OCI-LY1 (cell line): ENCODE results near the gene SOWAHB.

Experiments
- H2AFZ ChIP-seq: fragments of 200-600 bp; sonication (generic), shearing (Covaris generic); 2 replicates; pipeline ENCODE4 v1.6.0; 2014; ENCODE audit warnings: antibody characterized with exemption, mild to moderate bottlenecking, low read length
- H3F3A ChIP-seq: fragments of 200-600 bp; sonication (generic), shearing (Covaris generic); 2 replicates; pipeline ENCODE4 v1.6.0; 2014; ENCODE audit warnings: mild to moderate bottlenecking, antibody characterized with exemption, low read length, moderate library complexity; ENCODE audit not compliant: insufficient read depth
- H3K27ac ChIP-seq: fragments of 200-600 bp; sonication (generic); 2 replicates; pipeline ENCODE4 v1.5.1; 2014; ENCODE audit warnings: low read length, mixed run types, mild to moderate bottlenecking, low read depth; ENCODE audit not compliant: poor library complexity, severe bottlenecking
- H3K27me3 ChIP-seq: fragments of 200-600 bp; sonication (generic); 2 replicates; pipeline ENCODE4 v1.6.0; 2014; ENCODE audit warnings: antibody characterized with exemption, mild to moderate bottlenecking, low read length, moderate library complexity; ENCODE audit not compliant: insufficient read depth
- H3K36me3 ChIP-seq: fragments of 200-600 bp; sonication (generic); 2 replicates; pipeline ENCODE4 v1.6.1; 2014; ENCODE audit warnings: mild to moderate bottlenecking, antibody characterized with exemption, low read length, moderate library complexity, mixed read lengths; ENCODE audit not compliant: insufficient read depth
- H3K4me1 ChIP-seq: fragments of 200-600 bp; sonication (generic); 2 replicates; pipeline ENCODE4 v1.5.1; 2014; ENCODE audit warnings: mild to moderate bottlenecking, low read length, moderate library complexity; ENCODE audit not compliant: insufficient read depth, severe bottlenecking
- H3K4me2 ChIP-seq: fragments of 200-600 bp; sonication (generic), shearing (Covaris generic); 2 replicates; pipeline ENCODE4 v1.6.1; 2014; ENCODE audit warnings: low read length
- H3K4me3 ChIP-seq: fragments of 200-600 bp; sonication (generic); 2 replicates; pipeline ENCODE4 v1.5.1; 2014; ENCODE audit warnings: low read length, low read depth, mild to moderate bottlenecking, mixed read lengths; ENCODE audit not compliant: poor library complexity, severe bottlenecking
- H3K79me2 ChIP-seq: fragments of 200-600 bp; shearing (Covaris generic); 2 replicates; pipeline ENCODE4 v1.6.1; 2016; ENCODE audit warnings: mixed run types, low read length, mixed read lengths; ENCODE audit not compliant: insufficient read depth
- H3K9ac ChIP-seq: fragments of 200-600 bp; sonication (generic), shearing (Covaris generic); 2 replicates; pipeline ENCODE4 v1.6.1; 2014; ENCODE audit warnings: mild to moderate bottlenecking, low read length, mixed read lengths
- H3K9me2 ChIP-seq: fragments of 200-600 bp; sonication (generic), shearing (Covaris generic); 2 replicates; pipeline ENCODE4 v1.6.1; 2014; ENCODE audit warnings: low read depth, mild to moderate bottlenecking, low read length, mixed read lengths
- H3K9me3 ChIP-seq: fragments of 200-600 bp; shearing (Covaris generic); 2 replicates; pipeline ENCODE4 v1.6.1; 2014; ENCODE audit warnings: low read length, mixed read lengths
- H4K20me1 ChIP-seq: fragments of 200-600 bp; sonication (generic), shearing (Covaris generic); 2 replicates; pipeline ENCODE4 v1.6.0; 2016; ENCODE audit warnings: mild to moderate bottlenecking, low read length; ENCODE audit not compliant: insufficient read depth
- CTCF ChIP-seq: fragments of 200-600 bp; sonication (generic), shearing (Covaris generic); IDR thresholded peaks from 2 replicates; pipeline ENCODE4 v1.5.1; 2017; ENCODE audit warnings: mild to moderate bottlenecking, antibody characterized with exemption, low read length, moderate library complexity, mixed read lengths
- EZH2 ChIP-seq: fragments of 200-600 bp; sonication (generic), shearing (Covaris generic); IDR thresholded peaks from 2 replicates; pipeline ENCODE4 v1.8.0; 2017; ENCODE audit warnings: borderline replicate concordance, mixed run types, mild to moderate bottlenecking, antibody characterized with exemption, low read length, moderate library complexity, mixed read lengths

The SOWAHB gene

GRCh38 chr4:76886214-76886613 lies 11.7 kb downstream of the SOWAHB start:
- Histone ChIP-seq H4K20me1 (no peaks in the 10 kb centered on the region), H3K9me3 (no peaks in the 10 kb centered on the region), H3K27ac (no peak overlapping the region), H3K4me2 (no peak overlapping the region), H3K79me2 (no peaks in the 10 kb centered on the region), H3K36me3 (no peaks in the 10 kb centered on the region), H3F3A (no peaks in the 10 kb centered on the region), H3K4me1 (no peaks in the 10 kb centered on the region), H3K9ac (no peak overlapping the region), H3K9me2 (no peaks in the 10 kb centered on the region), H3K27me3 (no peaks in the 10 kb centered on the region), H3K4me3 (no peak overlapping the region), H2AFZ (no peak overlapping the region)
- TF ChIP-seq CTCF, result no peak
- TF ChIP-seq EZH2, result no peak

- Histone ChIP-seq H3K9ac (no peak overlapping the region), H3K79me2 (no peaks in the 10 kb centered on the region), H3K4me3 (no peak overlapping the region), H3F3A (no peaks in the 10 kb centered on the region), H3K9me3 (no peaks in the 10 kb centered on the region), H3K36me3 (no peaks in the 10 kb centered on the region), H3K4me1 (no peaks in the 10 kb centered on the region), H2AFZ (no peak overlapping the region), H4K20me1 (no peaks in the 10 kb centered on the region), H3K27me3 (no peaks in the 10 kb centered on the region), H3K9me2 (no peaks in the 10 kb centered on the region), H3K27ac (no peak overlapping the region), H3K4me2 (no peak overlapping the region)
- TF ChIP-seq EZH2, result no peak
- TF ChIP-seq CTCF, result no peak
Measured at GRCh38 chr4:76883147-76883546, 14.8 kb downstream of the SOWAHB start.

- no peak overlapping the region for H2AFZ ChIP-seq
- H3K27me3 ChIP-seq, result no peaks in the 10 kb centered on the region
Measured at GRCh38 chr4:76882630-76883029, 15.3 kb downstream of the SOWAHB start.

More at GRCh38 chr4:76882630-76883029, 15.3 kb downstream of the SOWAHB start:
- Histone ChIP-seq H4K20me1 (no peaks in the 10 kb centered on the region), H3K36me3 (no peaks in the 10 kb centered on the region), H3K4me3 (no peak overlapping the region), H3K9me3 (no peaks in the 10 kb centered on the region), H3K4me1 (no peaks in the 10 kb centered on the region), H3K9ac (no peak overlapping the region), H3K79me2 (no peaks in the 10 kb centered on the region), H3F3A (no peaks in the 10 kb centered on the region), H3K9me2 (no peaks in the 10 kb centered on the region), H3K4me2 (no peak overlapping the region), H3K27ac (no peak overlapping the region)
- TF ChIP-seq EZH2, result no peak
- TF ChIP-seq CTCF, result no peak
